Fibroblast of lung (primary cell): ENCODE measurements around the gene OLR1. TPM values are rescaled to one million over a fixed set of nuclear protein-coding genes. Genes with fewer than 3 reads are reported as not detected.

Source experiments
- DNase-seq, 2 donors: peaks; one replicate each; pipeline versions ENCODE4 v3.0.0 to v3.0.0-alpha.2; 2010; ENCODE audit warnings: low read depth in 2 of 2
- H2AFZ ChIP-seq: 2 replicates; pipeline ENCODE4 v1.5.1; 2012; ENCODE audit warnings: low read length, control low read depth, inconsistent platforms
- H3K27ac ChIP-seq: 2 replicates; pipeline ENCODE4 v1.5.1; 2011; ENCODE audit warnings: low read length, control low read depth; ENCODE audit not compliant: insufficient read depth
- H3K27me3 ChIP-seq: 2 replicates; pipeline ENCODE4 v1.5.1; 2011; ENCODE audit warnings: mild to moderate bottlenecking, low read length; ENCODE audit not compliant: control insufficient read depth, insufficient read depth
- H3K36me3 ChIP-seq: 2 replicates; pipeline ENCODE4 v1.5.1; 2011; ENCODE audit warnings: low read length; ENCODE audit not compliant: control insufficient read depth, insufficient read depth
- H3K4me1 ChIP-seq: 2 replicates; pipeline ENCODE4 v1.5.1; 2011; ENCODE audit warnings: low read length; ENCODE audit not compliant: control insufficient read depth, insufficient read depth; ENCODE audit errors: extremely low read depth
- H3K4me2 ChIP-seq: 2 replicates; pipeline ENCODE4 v1.5.1; 2011; ENCODE audit warnings: low read length, control low read depth; ENCODE audit not compliant: insufficient read depth; ENCODE audit errors: extremely low read depth
- H3K4me3 ChIP-seq, 4 experiments: fragments of 200-600 bp in 1 of 4; sonication (generic) in 1 of 4; replicated peaks in 1 of 4; 2 replicates each; pipeline ENCODE4 v1.5.1; 2011 to 2016; ENCODE audit warnings: low read length in 4 of 4, low read depth in 3 of 4, mild to moderate bottlenecking in 3 of 4, control low read depth in 2 of 4, inconsistent platforms in 1 of 4, mixed read lengths in 1 of 4; ENCODE audit not compliant: insufficient read depth in 1 of 4; ENCODE audit errors: control extremely low read depth in 1 of 4
- H3K79me2 ChIP-seq: 2 replicates; pipeline ENCODE4 v1.5.1; 2012; ENCODE audit warnings: mild to moderate bottlenecking, low read length, inconsistent platforms; ENCODE audit not compliant: control insufficient read depth, insufficient read depth
- H3K9ac ChIP-seq: 2 replicates; pipeline ENCODE4 v1.5.1; 2011; ENCODE audit warnings: mild to moderate bottlenecking, low read length, control low read depth; ENCODE audit not compliant: insufficient read depth
- H3K9me3 ChIP-seq: 2 replicates; pipeline ENCODE4 v1.5.1; 2012; ENCODE audit warnings: low read depth, low read length; ENCODE audit not compliant: control insufficient read depth, insufficient read depth
- H4K20me1 ChIP-seq: 2 replicates; pipeline ENCODE4 v1.5.1; 2011; ENCODE audit warnings: low read length; ENCODE audit not compliant: control insufficient read depth, insufficient read depth; ENCODE audit errors: extremely low read depth
- EZH2 ChIP-seq: IDR thresholded peaks from 2 replicates; pipeline ENCODE4 v1.5.1; 2012; ENCODE audit warnings: low read length, control low read depth, mild to moderate bottlenecking; ENCODE audit errors: missing control alignments
- polyA plus RNA-seq, 2 donors: library from polyadenylated mRNA; depleted of rRNA in 1 of 2; stranded (reverse) in 1 of 2; unstranded in 1 of 2; fragments of >200 nt; gene quantifications; 2 replicates each; pipeline ENCODE4 v1.2.1, GENCODE V29; 2011 to 2012; ENCODE audit warnings: missing spikeins in 1 of 2
- total RNA-seq: library from RNA; depleted of rRNA; stranded (reverse); fragments of >200 nt; gene quantifications from 2 replicates; pipeline ENCODE4 v1.2.1, GENCODE V29; 2014
- TF ChIP-seq, protein P1 (sequence below), 2 donors: IDR thresholded peaks in 1 of 2; conservative IDR thresholded peaks in 1 of 2; 1 replicate in 1 of 2; 2 replicates in 1 of 2; pipeline ENCODE4 v1.5.1; 2011 to 2012; ENCODE audit warnings: low read length in 2 of 2, control low read depth in 1 of 2, inconsistent platforms in 1 of 2, low read depth in 1 of 2, mild to moderate bottlenecking in 1 of 2

Gene OLR1
- total and polyA plus RNA-seq, 2 donors (not counting 1 experiment from before 2014, with no cell fraction given), result 1.2 to 27.4 TPM

DNA sequence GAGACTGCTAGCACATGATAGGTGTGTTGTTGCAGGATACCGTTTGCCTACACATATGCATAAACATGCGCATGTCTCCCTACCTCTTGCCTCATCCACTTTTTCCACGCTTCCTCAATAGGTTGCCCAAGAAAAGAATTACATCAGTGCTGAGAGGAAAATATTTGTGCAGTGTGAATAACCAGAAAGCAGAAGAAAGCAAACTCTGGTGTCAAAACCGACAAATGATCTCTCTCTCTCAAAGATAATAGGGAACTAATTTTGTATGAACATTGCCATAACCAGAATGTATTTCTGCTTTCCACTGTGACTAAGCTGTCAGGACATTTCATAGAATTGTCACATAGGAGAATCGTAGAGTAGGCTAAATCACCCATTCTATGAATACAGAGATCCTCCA is 43.2 kb downstream of the OLR1 start:
- H3K27me3 ChIP-seq, result no peaks in the 10 kb centered on the region
- no peak overlapping the region for H3K4me2 ChIP-seq
- no peak for TF ChIP-seq EZH2
- TF ChIP-seq, protein P1, sequence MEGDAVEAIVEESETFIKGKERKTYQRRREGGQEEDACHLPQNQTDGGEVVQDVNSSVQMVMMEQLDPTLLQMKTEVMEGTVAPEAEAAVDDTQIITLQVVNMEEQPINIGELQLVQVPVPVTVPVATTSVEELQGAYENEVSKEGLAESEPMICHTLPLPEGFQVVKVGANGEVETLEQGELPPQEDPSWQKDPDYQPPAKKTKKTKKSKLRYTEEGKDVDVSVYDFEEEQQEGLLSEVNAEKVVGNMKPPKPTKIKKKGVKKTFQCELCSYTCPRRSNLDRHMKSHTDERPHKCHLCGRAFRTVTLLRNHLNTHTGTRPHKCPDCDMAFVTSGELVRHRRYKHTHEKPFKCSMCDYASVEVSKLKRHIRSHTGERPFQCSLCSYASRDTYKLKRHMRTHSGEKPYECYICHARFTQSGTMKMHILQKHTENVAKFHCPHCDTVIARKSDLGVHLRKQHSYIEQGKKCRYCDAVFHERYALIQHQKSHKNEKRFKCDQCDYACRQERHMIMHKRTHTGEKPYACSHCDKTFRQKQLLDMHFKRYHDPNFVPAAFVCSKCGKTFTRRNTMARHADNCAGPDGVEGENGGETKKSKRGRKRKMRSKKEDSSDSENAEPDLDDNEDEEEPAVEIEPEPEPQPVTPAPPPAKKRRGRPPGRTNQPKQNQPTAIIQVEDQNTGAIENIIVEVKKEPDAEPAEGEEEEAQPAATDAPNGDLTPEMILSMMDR (conservative IDR thresholded peaks at IDR 0.05 in 1 of 2, IDR thresholded peaks at IDR 0.05 in 1 of 2; ENCODE audit: low read depth in 1 of 2, low read length in 2 of 2), result no peak
- no peak overlapping the region for H3K9ac ChIP-seq
- no peak overlapping the region for H2AFZ ChIP-seq
- no peaks in the 10 kb centered on the region for H4K20me1 ChIP-seq
- H3K9me3 ChIP-seq, result no peaks in the 10 kb centered on the region
- H3K36me3 ChIP-seq, result no peaks in the 10 kb centered on the region
- no peak for DNase-seq
- H3K4me3 ChIP-seq, result no peak overlapping the region
- no peaks in the 10 kb centered on the region for H3K4me1 ChIP-seq
- H3K79me2 ChIP-seq, result no peaks in the 10 kb centered on the region
- no peak overlapping the region for H3K27ac ChIP-seq

DNA sequence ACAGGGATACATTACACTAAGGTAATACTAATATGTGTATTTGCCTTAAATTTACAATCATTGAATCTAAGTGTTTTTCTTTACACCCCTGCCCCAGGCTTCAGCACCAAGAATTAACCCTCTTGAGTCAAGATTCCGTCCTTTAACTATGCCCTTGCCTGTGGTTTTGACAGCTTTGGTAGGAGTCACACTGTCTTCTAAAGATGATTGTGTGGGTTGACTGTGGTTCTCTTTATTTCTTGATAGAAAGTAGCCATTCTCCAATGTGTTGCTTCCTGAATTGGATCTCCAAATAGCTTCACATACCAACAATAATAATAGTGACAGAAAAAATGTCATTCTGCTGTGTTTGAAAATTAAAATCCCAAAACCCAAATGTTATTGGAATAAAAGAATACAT is 45.5 kb downstream of the OLR1 start:
- Histone ChIP-seq H4K20me1 (no peaks in the 10 kb centered on the region), H3K4me1 (no peaks in the 10 kb centered on the region), H3K4me2 (no peak overlapping the region), H3K27ac (no peak overlapping the region), H3K27me3 (no peaks in the 10 kb centered on the region), H3K9ac (no peak overlapping the region), H2AFZ (no peak overlapping the region), H3K36me3 (no peaks in the 10 kb centered on the region), H3K4me3 (no peak overlapping the region), H3K79me2 (no peaks in the 10 kb centered on the region), H3K9me3 (no peaks in the 10 kb centered on the region)
- TF ChIP-seq, protein P1 (conservative IDR thresholded peaks at IDR 0.05 in 1 of 2, IDR thresholded peaks at IDR 0.05 in 1 of 2; ENCODE audit: low read depth in 1 of 2, low read length in 2 of 2), result no peak
- TF ChIP-seq EZH2, result no peak
- no peak for DNase-seq

DNA sequence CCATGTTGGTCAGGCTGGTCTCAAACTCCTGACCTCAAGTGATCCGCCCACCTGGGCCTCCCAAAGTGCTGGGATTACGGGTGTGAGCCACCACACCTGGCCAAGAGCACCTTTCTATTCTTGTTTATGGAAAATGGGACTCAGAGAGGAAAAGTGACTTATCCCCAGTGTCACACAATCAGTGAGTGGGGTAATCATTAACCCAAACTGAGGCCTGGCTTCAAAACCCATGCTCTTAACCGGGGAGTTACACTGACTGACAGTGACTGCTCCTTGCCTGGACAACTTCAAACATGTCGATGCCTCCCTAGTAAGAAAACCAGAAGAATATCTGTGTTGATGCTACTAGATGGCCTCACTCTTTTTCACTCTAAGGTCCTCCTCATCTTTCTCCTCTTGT is 49.2 kb downstream of the OLR1 start:
- Histone ChIP-seq H2AFZ (no peak overlapping the region), H3K4me3 (no peak overlapping the region), H3K9me3 (no peaks in the 10 kb centered on the region), H3K9ac (no peak overlapping the region), H3K79me2 (no peaks in the 10 kb centered on the region), H3K36me3 (no peaks in the 10 kb centered on the region), H4K20me1 (no peaks in the 10 kb centered on the region), H3K27me3 (no peaks in the 10 kb centered on the region), H3K4me2 (no peak overlapping the region), H3K4me1 (no peaks in the 10 kb centered on the region), H3K27ac (no peak overlapping the region)
- no peak for DNase-seq
- TF ChIP-seq EZH2, result no peak
- TF ChIP-seq, protein P1 (conservative IDR thresholded peaks at IDR 0.05 in 1 of 2, IDR thresholded peaks at IDR 0.05 in 1 of 2; ENCODE audit: low read depth in 1 of 2, low read length in 2 of 2), result no peak
